Measurements from ENCODE around the gene PLCB1. TPM values are rescaled to one million over a fixed set of nuclear protein-coding genes. Genes with fewer than 3 reads are reported as not detected.

Gene PLCB1
- total and polyA plus RNA-seq, 2 of the 4 experiments (the other 2 are of a cell fraction) = 5.6 to 16.1 TPM

GRCh38 chr20:8205996-8206395 is 73.9 kb downstream of the PLCB1 start:
- no peak overlapping the region for H2AK5ac ChIP-seq (ENCODE audit: low read depth, low read length)
- H3K79me1 ChIP-seq (ENCODE audit: low read depth in 1 of 2, low read length in 2 of 2) = peaks cover 13 to 16% of the 10 kb centered on the region in 2 experiments
- H3K4me1 ChIP-seq (ENCODE audit: control insufficient read depth, insufficient read depth, low read length) = peaks cover 2% of the 10 kb centered on the region; the same call in 1 of the 2 replicates
- no peaks in the 10 kb centered on the region for H3K36me3 ChIP-seq (ENCODE audit: control insufficient read depth, insufficient read depth, low read length)
- no peak overlapping the region for H2BK5ac ChIP-seq (ENCODE audit: low read depth, low read length, poor library complexity, severe bottlenecking)
- H3K9me1 ChIP-seq (ENCODE audit: insufficient read depth, low read length) = no peaks in the 10 kb centered on the region
- H2AFZ ChIP-seq (replicated peaks; ENCODE audit: low read length, poor library complexity) = no peak overlapping the region
- no peak overlapping the region for H2BK120ac ChIP-seq (ENCODE audit: low read depth, low read length)
- no peak overlapping the region for H3K56ac ChIP-seq (ENCODE audit: extremely low read depth, insufficient read depth, low read length)
- H3K27ac ChIP-seq (ENCODE audit: insufficient read depth, low read length) = no peak overlapping the region
- no peak for TF ChIP-seq RFX5 (IDR thresholded peaks at IDR 0.05; ENCODE audit: low read depth, low read length)
- no peaks in the 10 kb centered on the region for H4K20me1 ChIP-seq (ENCODE audit: insufficient read depth, low read length)
- dilution Hi-C loops (cut with HindIII; ENCODE audit: low sequenced_read_pairs, unreplicated experiment) (no loop called here), in situ Hi-C loops (cut with MboI; ENCODE audit: low sequenced_read_pairs) (no loop called here), intact Hi-C loops (cut with micrococcal nuclease) (no loop called here)
- ChIA-PET CTCF (no interaction called here), POLR2A (ENCODE audit: unreplicated experiment) (no interaction called here)
- no peak overlapping the region for H3K9ac ChIP-seq (ENCODE audit: low read depth, low read length)
- BruUV-seq (replicated peaks) = no TSS peak
- no peak overlapping the region for H3K4ac ChIP-seq (ENCODE audit: low read depth, low read length)
- no peak overlapping the region for H3K18ac ChIP-seq (ENCODE audit: low read depth, low read length)
- H4K5ac ChIP-seq (ENCODE audit: low read depth, low read length) = no peak overlapping the region
- no peak overlapping the region for H2BK15ac ChIP-seq (ENCODE audit: low read depth, low read length)
- no peak for DNase-seq
- H2AK9ac ChIP-seq (replicated peaks; ENCODE audit: low read depth, low read length, poor library complexity) = no peak overlapping the region
- ATAC-seq (ENCODE audit: low read depth) = no peak
- H4K91ac ChIP-seq (ENCODE audit: insufficient read depth, low read depth, low read length) = no peak overlapping the region
- WGBS, 2 experiments (ENCODE audit: extremely low coverage in 2 of 2, insufficient read length in 1 of 2) = no CpG with 5 or more reads among the region's 1 CpG
- H3K23ac ChIP-seq (ENCODE audit: low read depth, low read length) = no peak overlapping the region
- H3K14ac ChIP-seq (replicated peaks; ENCODE audit: low read depth, low read length) = no peak overlapping the region
- no peak overlapping the region for H2BK20ac ChIP-seq (ENCODE audit: low read depth, low read length)
- H3K4me2 ChIP-seq (ENCODE audit: low read depth, low read length) = no peak overlapping the region; the same call in 1 of the 2 replicates
- H3K9me3 ChIP-seq (ENCODE audit: control insufficient read depth, insufficient read depth, low read length) = peaks cover 3% of the 10 kb centered on the region; the same call in 1 of the 2 replicates
- no peak overlapping the region for H4K8ac ChIP-seq (ENCODE audit: low read depth in 2 of 2, low read length in 2 of 2)
- H3K4me3 ChIP-seq (ENCODE audit: insufficient read depth, low read depth, low read length) = no peak overlapping the region
- H3K27me3 ChIP-seq (ENCODE audit: control insufficient read depth, insufficient read depth, low read length) = no peaks in the 10 kb centered on the region
